ENCODE measurements around the gene CCNH.

- TF ChIP-seq, protein P1, sequence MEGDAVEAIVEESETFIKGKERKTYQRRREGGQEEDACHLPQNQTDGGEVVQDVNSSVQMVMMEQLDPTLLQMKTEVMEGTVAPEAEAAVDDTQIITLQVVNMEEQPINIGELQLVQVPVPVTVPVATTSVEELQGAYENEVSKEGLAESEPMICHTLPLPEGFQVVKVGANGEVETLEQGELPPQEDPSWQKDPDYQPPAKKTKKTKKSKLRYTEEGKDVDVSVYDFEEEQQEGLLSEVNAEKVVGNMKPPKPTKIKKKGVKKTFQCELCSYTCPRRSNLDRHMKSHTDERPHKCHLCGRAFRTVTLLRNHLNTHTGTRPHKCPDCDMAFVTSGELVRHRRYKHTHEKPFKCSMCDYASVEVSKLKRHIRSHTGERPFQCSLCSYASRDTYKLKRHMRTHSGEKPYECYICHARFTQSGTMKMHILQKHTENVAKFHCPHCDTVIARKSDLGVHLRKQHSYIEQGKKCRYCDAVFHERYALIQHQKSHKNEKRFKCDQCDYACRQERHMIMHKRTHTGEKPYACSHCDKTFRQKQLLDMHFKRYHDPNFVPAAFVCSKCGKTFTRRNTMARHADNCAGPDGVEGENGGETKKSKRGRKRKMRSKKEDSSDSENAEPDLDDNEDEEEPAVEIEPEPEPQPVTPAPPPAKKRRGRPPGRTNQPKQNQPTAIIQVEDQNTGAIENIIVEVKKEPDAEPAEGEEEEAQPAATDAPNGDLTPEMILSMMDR (IDR thresholded peaks at IDR 0.05) = no peak
- TF ChIP-seq MAX (IDR thresholded peaks at IDR 0.05; ENCODE audit: low read depth) = no peak
- no peak for TF ChIP-seq SIN3A (IDR thresholded peaks at IDR 0.05; ENCODE audit: borderline replicate concordance, low read depth, low read length)
- no peak for TF ChIP-seq JUND (IDR thresholded peaks at IDR 0.05)
- TF ChIP-seq EP300 (IDR thresholded peaks at IDR 0.05; ENCODE audit: borderline replicate concordance in 1 of 2, low read depth in 1 of 2, low read length in 1 of 2) = no peak
- no peak for TF ChIP-seq GABPA (IDR thresholded peaks at IDR 0.05; ENCODE audit: low read depth)
- no peak for TF ChIP-seq NFIC (IDR thresholded peaks at IDR 0.05; ENCODE audit: borderline replicate concordance)
- no peak for TF ChIP-seq PBX3 (IDR thresholded peaks at IDR 0.05)
- TF ChIP-seq POLR2AphosphoS5 (IDR thresholded peaks at IDR 0.05; ENCODE audit: low read depth, low read length) = no peak
- TF ChIP-seq RAD21 (IDR thresholded peaks at IDR 0.05; ENCODE audit: low read length) = no peak
- TF ChIP-seq TEAD4 (IDR thresholded peaks at IDR 0.05; ENCODE audit: borderline replicate concordance, insufficient read depth) = no peak
- no peak for TF ChIP-seq YY1 (IDR thresholded peaks at IDR 0.05; ENCODE audit: low read depth)
Measured at GRCh38 chr5:87442419-87442818, 29.7 kb upstream of the CCNH start.
